Measurements from ENCODE around the gene FBXW4.

GRCh38 chr10:101718690-101719275, 23.8 kb upstream of the FBXW4 start:
- no peak for TF ChIP-seq EZH2 (IDR thresholded peaks at IDR 0.05; ENCODE audit: borderline replicate concordance, insufficient read depth, low read length, poor library complexity, severe bottlenecking)
- TF ChIP-seq CTCF (IDR thresholded peaks at IDR 0.05; ENCODE audit: poor library complexity, severe bottlenecking), result no peak
- TF ChIP-seq TAF1 (IDR thresholded peaks at IDR 0.05; ENCODE audit: low read depth), result no peak
